IMR-90 (cell line): ENCODE results near the gene DEFB125.

Experiments
- CEBPB ChIP-seq: IDR thresholded peaks from 2 replicates; pipeline ENCODE4 v1.6.1; 2012; ENCODE audit warnings: low read depth, low read length, improper control_type of control experiment
- POLR2A ChIP-seq: IDR thresholded peaks from 2 replicates; pipeline ENCODE4 v1.6.1; 2012; ENCODE audit warnings: mild to moderate bottlenecking, low read depth, low read length
- RCOR1 ChIP-seq: IDR thresholded peaks from 2 replicates; pipeline ENCODE4 v1.6.1; 2012; ENCODE audit warnings: mild to moderate bottlenecking, low read length, improper control_type of control experiment; ENCODE audit not compliant: insufficient replicate concordance
- RFX5 ChIP-seq: IDR thresholded peaks from 2 replicates; pipeline ENCODE4 v1.8.0; 2012; ENCODE audit warnings: low read depth, mild to moderate bottlenecking, low read length, moderate library complexity
- SMC3 ChIP-seq: fragments of 150-350 bp; IDR thresholded peaks from 2 replicates; pipeline ENCODE4 v1.6.1; 2016; ENCODE audit warnings: low read depth, mild to moderate bottlenecking, antibody characterized with exemption, low read length, moderate library complexity
- TF ChIP-seq, protein P1 (sequence below): fragments of 150-350 bp; IDR thresholded peaks from 2 replicates; pipeline ENCODE4 v1.6.1; 2017; ENCODE audit warnings: mild to moderate bottlenecking, antibody characterized with exemption, low read length, low read depth
- TF ChIP-seq, protein P2 (sequence below): conservative IDR thresholded peaks from 2 replicates; pipeline ENCODE4 v1.5.1; 2012; ENCODE audit warnings: mild to moderate bottlenecking, low read depth, low read length, improper control_type of control experiment

DNA sequence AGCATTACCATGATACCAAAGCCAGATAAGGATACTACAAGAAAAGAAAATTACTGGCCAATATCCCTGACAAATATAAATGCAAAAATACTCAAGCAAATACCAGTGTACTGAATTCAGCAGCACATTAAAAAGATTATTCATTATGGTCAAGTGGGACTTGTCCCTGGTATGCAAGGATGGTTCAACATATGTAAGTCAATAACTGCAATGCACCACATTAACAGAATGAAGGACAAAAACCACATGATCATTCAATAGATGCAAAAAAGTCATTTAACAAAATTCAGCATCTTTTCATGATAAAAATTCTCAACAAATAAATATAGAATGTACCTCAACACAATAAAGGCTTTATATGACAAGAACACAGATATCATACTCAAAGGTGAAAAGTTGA, 9.1 kb upstream of the DEFB125 start:
- TF ChIP-seq, protein P1, sequence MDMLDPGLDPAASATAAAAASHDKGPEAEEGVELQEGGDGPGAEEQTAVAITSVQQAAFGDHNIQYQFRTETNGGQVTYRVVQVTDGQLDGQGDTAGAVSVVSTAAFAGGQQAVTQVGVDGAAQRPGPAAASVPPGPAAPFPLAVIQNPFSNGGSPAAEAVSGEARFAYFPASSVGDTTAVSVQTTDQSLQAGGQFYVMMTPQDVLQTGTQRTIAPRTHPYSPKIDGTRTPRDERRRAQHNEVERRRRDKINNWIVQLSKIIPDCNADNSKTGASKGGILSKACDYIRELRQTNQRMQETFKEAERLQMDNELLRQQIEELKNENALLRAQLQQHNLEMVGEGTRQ: no peak
- TF ChIP-seq, protein P2, sequence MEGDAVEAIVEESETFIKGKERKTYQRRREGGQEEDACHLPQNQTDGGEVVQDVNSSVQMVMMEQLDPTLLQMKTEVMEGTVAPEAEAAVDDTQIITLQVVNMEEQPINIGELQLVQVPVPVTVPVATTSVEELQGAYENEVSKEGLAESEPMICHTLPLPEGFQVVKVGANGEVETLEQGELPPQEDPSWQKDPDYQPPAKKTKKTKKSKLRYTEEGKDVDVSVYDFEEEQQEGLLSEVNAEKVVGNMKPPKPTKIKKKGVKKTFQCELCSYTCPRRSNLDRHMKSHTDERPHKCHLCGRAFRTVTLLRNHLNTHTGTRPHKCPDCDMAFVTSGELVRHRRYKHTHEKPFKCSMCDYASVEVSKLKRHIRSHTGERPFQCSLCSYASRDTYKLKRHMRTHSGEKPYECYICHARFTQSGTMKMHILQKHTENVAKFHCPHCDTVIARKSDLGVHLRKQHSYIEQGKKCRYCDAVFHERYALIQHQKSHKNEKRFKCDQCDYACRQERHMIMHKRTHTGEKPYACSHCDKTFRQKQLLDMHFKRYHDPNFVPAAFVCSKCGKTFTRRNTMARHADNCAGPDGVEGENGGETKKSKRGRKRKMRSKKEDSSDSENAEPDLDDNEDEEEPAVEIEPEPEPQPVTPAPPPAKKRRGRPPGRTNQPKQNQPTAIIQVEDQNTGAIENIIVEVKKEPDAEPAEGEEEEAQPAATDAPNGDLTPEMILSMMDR: no peak
- TF ChIP-seq RCOR1: no peak
- no peak for TF ChIP-seq RFX5
- TF ChIP-seq POLR2A: no peak
- no peak for TF ChIP-seq SMC3
- no peak for TF ChIP-seq CEBPB
